DMS153 treated with DMSO at 0.1 percent for 48 hours (cell line): Measurements from ENCODE around the gene RPP40.
"Not testable (repeated sequence)": the region's sequence is repeated elsewhere in the genome, so short reads cannot be mapped to it uniquely, and the experiment has no call there.

ENCODE experiments used
- DNase-seq: peaks from one replicate; lab custom pipeline; 2025; ENCODE audit not compliant: unreplicated experiment; lab: John Stamatoyannopoulos, UW

The RPP40 gene

GRCh38 chr6:5020142-5020541 is 16.3 kb upstream of the RPP40 start:
- DNase-seq, result no peak

GRCh38 chr6:5014072-5014561 is 10.3 kb upstream of the RPP40 start:
- no peak for DNase-seq

- DNase-seq, result no peak
Measured at GRCh38 chr6:5012519-5012918, 8.7 kb upstream of the RPP40 start.

DNA sequence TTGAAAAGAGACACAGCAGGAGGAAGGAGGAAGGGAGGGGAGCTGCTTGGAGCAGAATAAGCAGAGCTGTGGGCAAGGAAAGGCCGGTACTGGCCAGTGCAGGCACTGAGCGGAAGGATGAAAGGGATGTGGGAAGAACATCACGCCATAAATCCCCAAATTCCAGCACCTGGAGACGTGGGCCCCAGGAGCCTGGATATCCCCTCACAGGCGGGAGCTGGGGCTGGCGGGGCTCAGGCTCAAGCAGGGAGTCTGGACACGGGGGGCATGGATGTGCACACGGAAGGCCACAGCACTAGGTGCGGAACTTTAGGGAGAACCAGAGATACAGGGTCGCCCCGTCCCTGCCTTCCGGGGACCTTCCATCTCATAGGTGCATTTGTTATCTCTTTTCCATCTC is 7.5 kb upstream of the RPP40 start:
- no peak for DNase-seq

DNA sequence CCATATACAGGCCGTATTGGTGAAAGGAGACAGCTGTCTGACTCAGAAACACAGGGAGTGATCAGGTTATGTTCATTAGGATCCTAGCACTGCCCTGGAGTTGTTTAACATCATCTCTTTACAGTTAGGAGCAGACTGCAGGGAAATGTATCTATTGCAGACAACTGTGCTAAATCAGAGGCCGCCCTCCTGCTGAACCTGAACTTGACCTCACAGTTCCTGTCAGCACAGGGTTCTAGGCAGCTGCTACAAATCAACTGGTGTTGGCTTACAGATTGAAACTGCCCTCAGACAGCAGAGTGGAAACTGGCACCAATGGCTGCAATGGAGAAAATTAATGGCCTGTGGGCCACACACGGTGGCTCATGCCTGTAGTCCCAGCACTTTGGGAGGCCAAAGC is 3.7 kb upstream of the RPP40 start:
- no peak for DNase-seq

DNA sequence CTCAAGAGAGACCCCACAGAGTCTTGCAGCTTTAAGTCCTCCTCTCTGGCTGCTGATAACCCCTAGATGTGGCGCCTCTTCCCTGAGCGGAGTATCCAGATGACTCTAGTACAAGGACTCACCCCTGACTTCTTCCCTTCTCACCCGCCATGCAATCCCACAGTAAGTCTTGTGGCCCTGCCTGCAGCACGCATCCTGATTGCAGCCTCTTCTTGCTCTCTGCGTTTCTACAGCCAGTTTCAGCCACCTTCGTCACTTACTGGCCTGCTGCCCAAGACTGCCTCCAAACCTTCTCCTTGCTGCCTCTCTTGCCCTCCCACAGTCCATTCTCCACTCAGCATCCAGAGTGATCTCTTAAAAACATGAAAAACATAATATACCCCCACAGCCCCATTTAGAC is 2.4 kb upstream of the RPP40 start:
- DNase-seq, result no peak

GRCh38 chr6:5005038-5005433 is 1.2 kb upstream of the RPP40 start:
- not testable (repeated sequence) for DNase-seq

DNA sequence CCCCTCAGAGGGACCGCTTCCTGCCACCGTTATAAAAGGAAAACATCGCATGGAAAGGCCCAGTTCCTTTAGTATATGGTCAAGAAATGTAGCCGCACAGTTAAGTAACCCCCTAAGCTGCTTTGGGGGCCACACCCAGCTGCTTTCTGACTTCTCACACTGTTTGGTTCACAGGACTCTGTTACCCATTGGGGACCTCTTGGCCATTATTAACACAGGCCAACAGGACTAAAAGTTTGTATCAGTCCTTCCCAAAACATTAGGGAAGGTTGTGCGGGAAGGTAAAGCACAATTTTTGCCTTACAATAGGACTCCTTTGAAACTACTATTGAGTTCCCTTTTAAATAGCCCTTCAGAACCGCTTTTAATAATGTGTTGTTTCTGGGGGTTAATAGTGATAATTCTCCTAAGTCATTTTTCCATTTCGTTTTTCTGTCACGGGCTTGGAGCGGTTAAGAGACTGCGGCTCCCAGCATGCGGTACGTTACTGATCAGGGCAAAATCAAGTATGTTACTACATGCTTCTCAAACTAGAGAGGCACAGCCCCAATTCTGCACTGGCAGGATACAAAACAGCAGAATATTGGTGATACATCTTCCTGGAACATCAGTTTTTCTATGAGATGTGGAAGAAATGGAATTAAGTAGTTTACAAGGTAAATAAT is 668 bp upstream of the RPP40 start:
- DNase-seq, result no peak

DNA sequence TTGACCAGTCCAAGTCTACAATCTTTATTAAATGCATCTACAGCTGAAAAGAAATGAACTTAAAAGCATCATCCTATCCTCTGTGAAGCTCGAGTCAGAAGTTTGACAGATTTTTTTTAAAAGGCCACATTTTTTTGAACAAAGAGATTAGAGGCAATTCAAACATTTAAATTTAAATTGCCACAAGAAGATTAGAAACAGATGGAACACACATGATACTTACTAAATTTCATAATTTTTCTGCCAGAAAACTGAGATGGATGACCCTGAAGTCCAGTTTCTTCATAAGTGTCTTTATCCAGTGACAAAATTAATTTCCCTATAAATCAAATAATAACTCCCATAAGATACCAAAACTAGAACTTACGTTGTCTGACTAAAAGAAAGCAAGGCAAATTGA is 4.3 kb downstream of the RPP40 start:
- no peak for DNase-seq

GRCh38 chr6:4997862-4998261 is 6.0 kb downstream of the RPP40 start:
- DNase-seq, result no peak

- no peak for DNase-seq
Measured at GRCh38 chr6:4994741-4995140, 9.1 kb downstream of the RPP40 start.

DNA sequence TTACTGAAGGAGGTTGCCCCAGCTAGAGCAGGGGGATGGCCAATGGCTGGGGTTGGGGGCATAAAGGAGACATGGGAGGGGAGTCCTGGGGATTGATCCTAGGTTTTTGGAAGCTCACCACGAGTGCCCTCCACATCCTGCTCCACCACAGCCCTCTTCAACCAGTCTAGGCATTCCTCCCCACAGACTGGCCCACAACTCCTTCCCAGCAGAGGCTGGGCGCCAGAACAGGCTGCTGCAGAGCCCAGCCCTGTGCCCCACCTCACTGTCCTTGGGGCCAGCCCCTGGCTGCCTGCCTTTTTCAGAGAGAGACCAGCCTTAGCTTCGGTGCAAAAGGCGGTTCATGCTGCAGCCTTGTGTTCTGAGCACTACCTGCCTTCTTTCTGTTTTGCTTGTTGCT is 16.4 kb downstream of the RPP40 start:
- DNase-seq, result no peak

GRCh38 chr6:4986999-4987398 is 16.8 kb downstream of the RPP40 start:
- DNase-seq, result no peak

DNA sequence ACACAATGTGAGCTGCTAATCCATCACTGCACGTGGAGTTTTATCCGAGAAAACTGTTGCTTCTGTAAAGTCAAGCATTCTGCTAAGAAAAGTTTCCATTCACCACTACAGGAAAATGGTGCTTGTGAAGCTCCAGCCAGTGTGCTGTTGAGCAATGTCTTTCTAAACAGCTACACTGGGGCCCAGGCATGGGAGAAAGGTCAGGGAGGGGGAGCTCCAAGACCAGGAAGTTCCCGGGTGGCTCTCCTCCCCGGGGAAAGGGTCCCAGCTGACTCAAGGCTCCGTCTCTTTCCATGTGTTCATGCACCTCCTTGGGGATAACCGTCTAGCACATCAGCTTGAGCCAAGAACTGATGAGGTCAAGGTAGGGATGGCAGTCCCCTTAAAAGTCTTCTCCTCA is 20.5 kb downstream of the RPP40 start:
- no peak for DNase-seq

GRCh38 chr6:4981761-4982160 is 22.1 kb downstream of the RPP40 start:
- no peak for DNase-seq

DNA sequence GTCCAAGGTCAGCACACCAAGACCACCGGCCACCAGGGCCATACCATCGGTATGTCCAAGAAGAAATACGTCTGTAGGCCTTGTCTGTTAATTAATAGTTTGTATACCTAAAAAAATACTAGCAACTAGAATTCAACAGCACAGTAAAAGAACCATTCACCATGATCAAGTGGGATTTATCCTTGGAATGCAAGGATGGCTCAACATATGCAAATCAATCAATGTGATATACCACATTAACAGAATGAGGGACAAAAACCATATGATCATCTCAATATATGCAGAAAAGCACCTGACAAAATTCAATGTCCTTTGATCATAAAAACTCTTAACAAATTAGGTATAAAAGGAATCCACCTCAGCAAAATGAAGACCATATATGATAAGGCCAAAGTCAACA is 24.4 kb downstream of the RPP40 start:
- no peak for DNase-seq

GRCh38 chr6:4977468-4977867 is 26.4 kb downstream of the RPP40 start:
- DNase-seq, result no peak

DNA sequence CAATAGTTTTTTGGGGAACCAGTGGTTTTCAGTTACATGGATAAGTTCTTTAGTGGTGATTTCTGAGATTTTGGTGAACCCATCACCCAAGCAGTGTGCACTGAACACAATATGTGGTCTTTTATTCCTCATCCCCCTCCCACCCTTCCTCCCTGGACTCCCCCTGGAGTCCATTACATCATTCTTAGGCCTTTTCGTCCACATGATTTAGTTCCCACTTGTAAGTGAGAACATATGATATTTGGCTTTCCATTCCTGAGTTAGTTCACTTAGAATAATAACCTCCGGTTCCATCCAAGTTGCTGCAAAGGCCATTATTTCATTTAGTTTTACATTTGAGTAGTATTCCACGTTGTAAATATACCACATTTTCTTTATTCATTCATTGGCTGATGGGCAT is 28.3 kb downstream of the RPP40 start:
- DNase-seq, result no peak

GRCh38 chr6:4974962-4975361 is 28.9 kb downstream of the RPP40 start:
- no peak for DNase-seq

- DNase-seq, result peak; percentile 1
Measured at GRCh38 chr6:4973982-4974745, 29.7 kb downstream of the RPP40 start.

- DNase-seq, result no peak
Measured at GRCh38 chr6:4973415-4973814, 30.4 kb downstream of the RPP40 start.

- DNase-seq, result no peak
Measured at GRCh38 chr6:4972438-4972837, 31.4 kb downstream of the RPP40 start.

DNA sequence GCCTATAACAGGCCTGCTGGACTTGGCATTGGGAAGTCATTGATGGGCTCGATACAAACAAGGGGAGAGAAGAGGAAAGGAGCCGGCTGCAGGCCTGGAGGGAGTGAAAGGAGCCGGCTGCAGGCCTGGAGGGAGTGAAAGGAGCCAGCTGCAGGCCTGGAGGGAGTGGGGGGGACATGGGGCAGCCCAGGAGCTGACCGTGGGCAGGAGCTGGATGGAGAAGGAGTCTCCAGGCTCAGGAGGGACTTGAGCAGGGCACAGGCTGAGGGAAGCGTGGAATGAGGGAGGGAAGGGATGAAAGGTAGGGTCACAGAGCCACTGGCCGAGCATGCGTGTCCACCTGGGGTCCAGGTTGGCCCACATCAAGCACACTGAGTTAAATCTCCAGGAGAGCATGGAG is 32.0 kb downstream of the RPP40 start:
- no peak for DNase-seq
